Mesenchymal stem cell (in vitro differentiated cells and primary cell): ENCODE measurements around the gene OSBPL7.

Source experiments
- DNase-seq: peaks from one replicate; pipeline ENCODE4 v3.0.0-alpha.2; 2013
- H2AFZ ChIP-seq: one replicate; pipeline ENCODE4 v1.6.1; 2013; ENCODE audit warnings: low read depth, mild to moderate bottlenecking, control low read depth, inconsistent platforms, low read length, moderate library complexity
- H2AK5ac ChIP-seq: 2 replicates; pipeline ENCODE4 v1.6.1; 2013; ENCODE audit warnings: low read length, moderate library complexity, mild to moderate bottlenecking, inconsistent platforms; ENCODE audit not compliant: severe bottlenecking
- H2BK120ac ChIP-seq: one replicate; pipeline ENCODE4 v1.6.1; 2013; ENCODE audit warnings: low read depth, mild to moderate bottlenecking, inconsistent platforms, low read length, moderate library complexity
- H2BK12ac ChIP-seq, 2 experiments: one replicate each; pipeline ENCODE4 v1.6.1; 2013; ENCODE audit warnings: inconsistent platforms in 2 of 2, low read length in 2 of 2, mild to moderate bottlenecking in 2 of 2, moderate library complexity in 2 of 2, control low read depth in 1 of 2
- H2BK15ac ChIP-seq: one replicate; pipeline ENCODE4 v1.6.1; 2013; ENCODE audit warnings: mild to moderate bottlenecking, low read depth, inconsistent platforms; ENCODE audit not compliant: poor library complexity, severe bottlenecking
- H2BK5ac ChIP-seq: 2 replicates; pipeline ENCODE4 v1.6.1; 2013; ENCODE audit warnings: low read depth, mild to moderate bottlenecking, low read length, control low read depth, inconsistent platforms; ENCODE audit not compliant: poor library complexity, severe bottlenecking
- H3K14ac ChIP-seq, 2 experiments: one replicate each; pipeline ENCODE4 v1.6.1; 2013; ENCODE audit warnings: inconsistent platforms in 2 of 2, low read length in 2 of 2, control low read depth in 1 of 2, mild to moderate bottlenecking in 1 of 2, moderate library complexity in 1 of 2
- H3K18ac ChIP-seq, 2 experiments: one replicate each; pipeline ENCODE4 v1.6.1; 2013; ENCODE audit warnings: inconsistent platforms in 2 of 2, low read length in 2 of 2, control low read depth in 1 of 2, low read depth in 1 of 2, mild to moderate bottlenecking in 1 of 2
- H3K23ac ChIP-seq, 2 experiments: one replicate each; pipeline ENCODE4 v1.6.1; 2013; ENCODE audit warnings: inconsistent platforms in 2 of 2, low read length in 2 of 2, mild to moderate bottlenecking in 2 of 2, moderate library complexity in 2 of 2, control low read depth in 1 of 2
- H3K27ac ChIP-seq: 2 replicates; pipeline ENCODE4 v1.5.1; 2013; ENCODE audit warnings: mild to moderate bottlenecking, moderate library complexity, low read length, control low read depth, inconsistent platforms; ENCODE audit not compliant: poor library complexity, severe bottlenecking
- H3K27me3 ChIP-seq, 2 experiments: 2 replicates each; pipeline versions ENCODE4 v1.6.1 to v1.7.0; 2013; ENCODE audit warnings: low read length in 2 of 2, mild to moderate bottlenecking in 2 of 2, moderate library complexity in 2 of 2, control low read depth in 1 of 2, inconsistent platforms in 1 of 2; ENCODE audit not compliant: control insufficient read depth in 1 of 2, insufficient read depth in 1 of 2
- H3K36me3 ChIP-seq, 2 experiments: 2 replicates each; pipeline versions ENCODE4 v1.6.1 to v1.7.0; 2013; ENCODE audit warnings: low read length in 2 of 2, control low read depth in 1 of 2, inconsistent platforms in 1 of 2, low read depth in 1 of 2, mild to moderate bottlenecking in 1 of 2; ENCODE audit not compliant: insufficient read depth in 2 of 2, control insufficient read depth in 1 of 2
- H3K4ac ChIP-seq, 2 experiments: one replicate each; pipeline ENCODE4 v1.6.1; 2013; ENCODE audit warnings: inconsistent platforms in 2 of 2, low read length in 2 of 2, mild to moderate bottlenecking in 2 of 2, moderate library complexity in 2 of 2, control low read depth in 1 of 2, low read depth in 1 of 2
- H3K4me1 ChIP-seq: 2 replicates; pipeline ENCODE4 v1.6.1; 2013; ENCODE audit warnings: low read depth, low read length, control low read depth; ENCODE audit not compliant: control insufficient read depth, insufficient read depth
- H3K4me2 ChIP-seq: 2 replicates; pipeline ENCODE4 v1.6.1; 2013; ENCODE audit warnings: low read length, mild to moderate bottlenecking, inconsistent platforms; ENCODE audit not compliant: poor library complexity, severe bottlenecking
- H3K4me3 ChIP-seq, 2 experiments: 2 replicates each; pipeline versions ENCODE4 v1.5.1 to v1.7.0; 2013; ENCODE audit warnings: low read length in 2 of 2, mild to moderate bottlenecking in 2 of 2, control low read depth in 1 of 2, low read depth in 1 of 2; ENCODE audit not compliant: insufficient read depth in 1 of 2
- H3K79me1 ChIP-seq: replicated peaks from 2 replicates; pipeline ENCODE4 v1.6.1; 2013; ENCODE audit warnings: mild to moderate bottlenecking, control low read depth, low read length, inconsistent platforms; ENCODE audit not compliant: poor library complexity, severe bottlenecking
- H3K9ac ChIP-seq: 2 replicates; pipeline ENCODE4 v1.7.0; 2013; ENCODE audit warnings: mild to moderate bottlenecking, low read length, moderate library complexity
- H3K9me3 ChIP-seq: 2 replicates; pipeline ENCODE4 v1.7.0; 2013; ENCODE audit warnings: mild to moderate bottlenecking, low read length; ENCODE audit not compliant: control insufficient read depth
- H4K8ac ChIP-seq: one replicate; pipeline ENCODE4 v1.6.1; 2013; ENCODE audit warnings: inconsistent platforms, mild to moderate bottlenecking, low read length, moderate library complexity
- H4K91ac ChIP-seq: one replicate; pipeline ENCODE4 v1.6.1; 2013; ENCODE audit warnings: mild to moderate bottlenecking, low read length, inconsistent platforms
- WGBS: methylation state at CpG from one replicate; pipeline ENCODE4 v1.1.7; 2013; ENCODE audit warnings: mixed read lengths; 5-methylcytosine and 5-hydroxymethylcytosine counted together

OSBPL7 gene

DNA sequence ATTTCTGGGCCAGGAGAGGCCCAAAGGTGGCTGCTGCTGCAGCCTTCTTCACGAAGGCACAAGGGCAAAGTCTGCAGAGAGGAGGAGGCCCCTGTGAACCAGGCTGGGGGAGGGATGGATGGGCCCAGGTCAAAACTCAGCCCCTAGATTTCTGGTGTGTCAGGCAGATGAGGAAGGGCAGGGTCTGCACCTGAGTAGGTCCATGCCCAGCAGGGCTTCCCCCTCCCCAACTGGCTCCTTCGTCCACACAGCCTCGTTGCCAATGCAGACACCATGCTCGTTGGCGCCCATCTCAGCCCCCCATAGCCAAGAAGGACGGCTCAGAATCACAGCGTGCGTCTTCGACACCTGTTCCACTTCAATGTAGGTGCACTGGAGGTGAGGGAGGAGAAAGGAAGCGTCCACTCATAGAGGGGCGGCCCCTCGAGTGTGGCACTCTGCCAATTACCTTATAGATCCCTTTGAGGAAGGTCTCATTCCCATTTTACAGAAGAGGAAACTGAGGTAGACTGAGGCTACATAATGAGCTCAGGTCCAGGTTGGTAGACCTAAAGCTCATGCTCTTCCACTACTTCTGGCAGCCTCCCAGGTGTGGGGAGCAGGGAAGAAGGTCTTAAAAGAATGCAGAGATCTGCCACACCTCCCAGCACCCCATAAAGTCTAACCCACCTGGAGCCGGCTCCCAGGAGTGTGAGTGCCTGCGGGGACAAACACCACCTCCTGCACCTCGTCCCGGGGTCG, 18.6 kb upstream of the OSBPL7 start:
- Histone ChIP-seq H2BK12ac (no peak overlapping the region), H3K9me3 (no peaks in the 10 kb centered on the region), H3K14ac (peak overlapping the region in 1 of 2 experiments; percentile 71), H2BK120ac (no peak overlapping the region), H3K9ac (peak overlapping the region; percentile 89), H3K4ac (peak overlapping the region; percentile 1 to 66), H3K36me3 (peaks cover 22 to 37% of the 10 kb centered on the region in 2 experiments), H2BK5ac (no peak overlapping the region), H3K23ac (no peak overlapping the region), H3K27me3 (peaks cover 3 to 13% of the 10 kb centered on the region in 2 experiments), H3K79me1 (peaks cover 19% of the 10 kb centered on the region), H3K27ac (no peak overlapping the region), H3K4me3 (peak overlapping the region; percentile 74 to 96), H3K18ac (peak overlapping the region in 1 of 2 experiments; percentile 77), H2AFZ (peak overlapping the region; percentile 72), H4K91ac (peak overlapping the region; percentile 4), H4K8ac (peak overlapping the region; percentile 84), H2AK5ac (no peak overlapping the region), H3K4me2 (peak overlapping the region; percentile 71), H2BK15ac (no peak overlapping the region), H3K4me1 (peaks cover 30% of the 10 kb centered on the region)
- no peak for DNase-seq
- WGBS: 64% methylated on average over 14 of the region's 17 CpGs

DNA sequence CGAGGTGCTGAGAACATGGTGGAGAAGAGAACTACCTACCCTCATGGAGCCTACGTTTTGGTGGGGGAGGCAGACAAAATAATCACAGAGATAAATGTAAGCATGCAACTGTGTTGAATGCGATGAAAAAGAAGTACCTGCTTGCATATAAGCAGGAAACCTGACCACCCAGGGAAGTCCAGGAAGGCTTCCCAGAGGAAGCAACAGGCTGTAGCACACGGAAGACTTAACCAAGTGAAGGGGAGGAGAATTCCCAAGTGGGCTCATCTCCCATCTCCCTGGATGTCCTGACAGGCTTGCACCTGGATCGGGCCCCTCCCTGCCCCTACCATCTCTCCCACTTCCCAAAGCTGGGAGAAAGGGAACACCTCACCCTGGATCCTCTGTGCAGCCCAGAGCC, 17.5 kb upstream of the OSBPL7 start:
- Histone ChIP-seq H2AK5ac (no peak overlapping the region), H3K9ac (no peak overlapping the region), H2BK12ac (no peak overlapping the region), H4K91ac (no peak overlapping the region), H3K18ac (no peak overlapping the region), H2AFZ (no peak overlapping the region), H3K4ac (no peak overlapping the region), H3K14ac (no peak overlapping the region), H3K79me1 (peaks cover 19% of the 10 kb centered on the region), H3K4me2 (no peak overlapping the region), H3K9me3 (no peaks in the 10 kb centered on the region), H3K27ac (no peak overlapping the region), H2BK5ac (no peak overlapping the region), H3K23ac (no peak overlapping the region), H3K4me1 (peaks cover 30% of the 10 kb centered on the region), H3K36me3 (peaks cover 29 to 37% of the 10 kb centered on the region in 2 experiments), H3K4me3 (peak overlapping the region in 1 of 2 experiments; percentile 2), H2BK120ac (no peak overlapping the region), H3K27me3 (peaks cover 0 to 2% of the 10 kb centered on the region in 2 experiments), H4K8ac (no peak overlapping the region), H2BK15ac (no peak overlapping the region)
- 98% methylated on average over 5 of the region's 5 CpGs for WGBS
- DNase-seq: no peak

DNA sequence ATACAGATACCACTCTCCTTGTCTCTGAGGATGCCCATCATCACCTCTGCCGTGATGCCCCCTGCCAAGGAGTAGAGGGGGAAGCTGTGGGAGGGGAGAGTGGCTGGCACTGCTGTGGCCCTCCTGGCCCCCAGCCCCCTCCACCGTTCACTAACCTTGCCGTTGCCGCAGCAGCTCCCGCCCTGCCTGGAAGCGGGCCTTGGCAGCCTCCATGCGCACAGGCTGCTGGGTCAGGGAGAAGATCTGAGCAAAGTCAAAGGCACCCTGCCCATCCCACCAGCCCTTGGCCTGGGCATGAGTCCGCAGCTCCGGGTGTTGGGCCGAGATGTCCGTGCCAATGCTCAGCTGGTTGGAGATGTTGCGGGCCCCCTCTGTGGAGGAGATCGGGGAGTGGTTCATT, 17.0 kb upstream of the OSBPL7 start:
- Histone ChIP-seq H2BK120ac (no peak overlapping the region), H3K4me1 (peaks cover 30% of the 10 kb centered on the region), H3K4ac (no peak overlapping the region), H3K9ac (no peak overlapping the region), H3K4me2 (no peak overlapping the region), H2BK5ac (no peak overlapping the region), H3K4me3 (no peak overlapping the region), H4K8ac (no peak overlapping the region), H2BK12ac (no peak overlapping the region), H3K23ac (no peak overlapping the region), H3K14ac (no peak overlapping the region), H2AK5ac (no peak overlapping the region), H3K27me3 (no peaks in the 10 kb centered on the region), H3K18ac (no peak overlapping the region), H3K9me3 (no peaks in the 10 kb centered on the region), H3K79me1 (peaks cover 19% of the 10 kb centered on the region), H2AFZ (no peak overlapping the region), H2BK15ac (no peak overlapping the region), H4K91ac (no peak overlapping the region), H3K36me3 (peaks cover 29 to 37% of the 10 kb centered on the region in 2 experiments), H3K27ac (no peak overlapping the region)
- no peak for DNase-seq
- WGBS: 98% methylated on average over 13 of the region's 13 CpGs

DNA sequence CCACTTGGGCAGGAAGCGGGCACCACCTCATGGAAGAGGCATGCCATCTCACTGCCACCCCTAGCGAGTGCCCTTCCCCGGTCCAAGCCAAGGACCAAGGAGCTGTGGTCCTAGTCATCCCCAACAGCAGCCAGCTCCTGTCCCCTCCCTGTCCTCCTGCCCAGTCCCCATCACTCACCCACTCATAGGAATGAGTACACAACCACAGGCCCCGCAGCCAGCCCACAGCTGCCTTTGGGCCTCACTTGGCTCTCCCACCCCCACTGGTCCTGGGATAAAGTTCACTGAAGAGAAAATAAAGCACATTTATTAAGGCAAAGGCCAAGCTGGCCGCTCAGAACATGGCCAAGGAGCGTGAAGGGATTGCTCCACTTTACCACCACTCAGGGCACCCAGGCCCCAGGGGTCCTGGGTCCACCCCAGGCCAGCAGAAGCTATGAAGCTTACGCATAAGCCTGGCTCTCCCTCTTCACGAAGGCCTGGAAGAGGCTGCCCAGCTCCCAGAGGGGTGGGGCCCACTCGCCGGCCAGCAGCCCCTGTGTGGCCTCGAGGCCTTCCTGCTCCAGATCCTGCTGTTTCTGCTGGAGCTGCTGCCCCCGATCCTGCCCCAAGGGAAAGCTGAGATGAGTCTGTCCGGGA, 15.9 kb upstream of the OSBPL7 start:
- Histone ChIP-seq H4K8ac (no peak overlapping the region), H2AK5ac (no peak overlapping the region), H3K36me3 (peaks cover 29 to 37% of the 10 kb centered on the region in 2 experiments), H3K23ac (no peak overlapping the region), H3K4me3 (peak overlapping the region in 1 of 2 experiments; percentile 26), H3K4ac (no peak overlapping the region), H2BK120ac (no peak overlapping the region), H4K91ac (no peak overlapping the region), H2AFZ (no peak overlapping the region), H3K79me1 (peaks cover 19% of the 10 kb centered on the region), H3K9me3 (no peaks in the 10 kb centered on the region), H3K27me3 (no peaks in the 10 kb centered on the region), H3K9ac (peak overlapping the region; percentile 64), H3K4me2 (no peak overlapping the region), H3K4me1 (peaks cover 30% of the 10 kb centered on the region), H3K18ac (no peak overlapping the region), H3K27ac (peak overlapping the region; percentile 45), H2BK12ac (no peak overlapping the region), H2BK5ac (no peak overlapping the region), H2BK15ac (no peak overlapping the region), H3K14ac (no peak overlapping the region)
- DNase-seq: no peak
- WGBS: 75% methylated on average over 13 of the region's 13 CpGs
